Measurements from ENCODE around the gene RNASEH2B.

Gene RNASEH2B

GRCh38 chr13:51000061-51000460, 90.5 kb downstream of the RNASEH2B start:
- no peak for DNase-seq
- Histone ChIP-seq H3K79me2 (ENCODE audit: control insufficient read depth, insufficient read depth, low read length) (no peaks in the 10 kb centered on the region), H2AK5ac (ENCODE audit: low read length) (no peak overlapping the region), H2BK15ac (replicated peaks; ENCODE audit: low read depth) (no peak overlapping the region), H3K4ac (ENCODE audit: low read depth, low read length) (no peak overlapping the region), H2BK120ac (ENCODE audit: low read depth, low read length) (no peak overlapping the region), H3K56ac (ENCODE audit: low read length) (no peak overlapping the region), H3K27me3 (ENCODE audit: insufficient read depth, low read length, poor library complexity) (no peaks in the 10 kb centered on the region), H2BK5ac (ENCODE audit: low read length) (no peak overlapping the region), H3K23ac (ENCODE audit: low read length) (no peak overlapping the region), H3K18ac (ENCODE audit: low read length) (no peak overlapping the region), H3K4me1 (ENCODE audit: control insufficient read depth, low read depth, low read length) (peaks cover 3% of the 10 kb centered on the region), H3K4me3 (ENCODE audit: low read length) (no peak overlapping the region), H3K9ac (ENCODE audit: low read length) (no peak overlapping the region), H3K36me3 (ENCODE audit: control insufficient read depth, insufficient read depth, low read length) (no peaks in the 10 kb centered on the region), H3K4me2 (ENCODE audit: low read length) (no peak overlapping the region), H3K27ac (ENCODE audit: low read depth, low read length) (no peak overlapping the region), H3K79me1 (ENCODE audit: low read length) (no peaks in the 10 kb centered on the region), H4K5ac (ENCODE audit: low read length) (no peak overlapping the region), H4K8ac (ENCODE audit: low read depth, low read length) (no peak overlapping the region)
- WGBS (ENCODE audit: extremely low coverage, insufficient coverage, low lambda C conversion rate), result no CpG with 5 or more reads among the region's 5 CpGs

GRCh38 chr13:51000571-51001260, 91.1 kb downstream of the RNASEH2B start:
- Histone ChIP-seq H2AK5ac (ENCODE audit: low read length) (no peak overlapping the region), H3K56ac (ENCODE audit: low read length) (no peak overlapping the region), H3K9ac (ENCODE audit: low read length) (no peak overlapping the region), H2BK15ac (replicated peaks; ENCODE audit: low read depth) (no peak overlapping the region), H2BK120ac (ENCODE audit: low read depth, low read length) (no peak overlapping the region), H3K79me1 (ENCODE audit: low read length) (no peaks in the 10 kb centered on the region), H4K5ac (ENCODE audit: low read length) (no peak overlapping the region), H4K8ac (ENCODE audit: low read depth, low read length) (no peak overlapping the region), H3K18ac (ENCODE audit: low read length) (no peak overlapping the region), H2BK5ac (ENCODE audit: low read length) (no peak overlapping the region), H3K27ac (ENCODE audit: low read depth, low read length) (no peak overlapping the region), H3K4ac (ENCODE audit: low read depth, low read length) (no peak overlapping the region), H3K4me1 (ENCODE audit: control insufficient read depth, low read depth, low read length) (peaks cover 5% of the 10 kb centered on the region), H3K79me2 (ENCODE audit: control insufficient read depth, insufficient read depth, low read length) (no peaks in the 10 kb centered on the region), H3K23ac (ENCODE audit: low read length) (no peak overlapping the region), H3K4me3 (ENCODE audit: low read length) (no peak overlapping the region), H3K36me3 (ENCODE audit: control insufficient read depth, insufficient read depth, low read length) (no peaks in the 10 kb centered on the region), H3K27me3 (ENCODE audit: insufficient read depth, low read length, poor library complexity) (no peaks in the 10 kb centered on the region), H3K4me2 (ENCODE audit: low read length) (no peak overlapping the region)
- WGBS (ENCODE audit: extremely low coverage, insufficient coverage, low lambda C conversion rate), result no CpG with 5 or more reads among the region's 15 CpGs
- no peak for DNase-seq

DNA sequence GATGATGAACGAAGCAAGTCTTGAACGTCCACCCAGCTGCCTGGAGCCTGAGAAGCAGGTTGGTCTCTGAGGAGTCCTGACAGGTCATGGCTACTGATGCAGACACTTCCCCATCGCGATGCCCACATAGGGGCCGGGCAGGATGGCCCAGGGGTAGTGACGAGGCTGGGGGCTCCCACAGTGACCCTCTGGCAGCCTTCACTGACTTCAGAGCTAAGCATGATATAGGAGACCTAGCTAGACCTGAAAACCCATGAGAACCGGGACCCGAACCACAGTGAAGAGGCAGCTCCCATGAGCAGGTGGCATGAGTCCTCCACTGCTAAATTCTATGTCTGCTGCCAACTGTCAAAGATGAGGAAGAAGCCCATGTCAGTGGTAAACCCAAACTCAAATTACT, 91.7 kb downstream of the RNASEH2B start:
- no peak overlapping the region for H2BK5ac ChIP-seq (ENCODE audit: low read length)
- no peaks in the 10 kb centered on the region for H3K36me3 ChIP-seq (ENCODE audit: control insufficient read depth, insufficient read depth, low read length)
- H3K56ac ChIP-seq (ENCODE audit: low read length), result no peak overlapping the region
- no CpG with 5 or more reads among the region's 8 CpGs for WGBS (ENCODE audit: extremely low coverage, insufficient coverage, low lambda C conversion rate)
- H3K23ac ChIP-seq (ENCODE audit: low read length), result no peak overlapping the region
- H3K4ac ChIP-seq (ENCODE audit: low read depth, low read length), result no peak overlapping the region
- H2BK15ac ChIP-seq (replicated peaks; ENCODE audit: low read depth), result no peak overlapping the region
- no peaks in the 10 kb centered on the region for H3K79me2 ChIP-seq (ENCODE audit: control insufficient read depth, insufficient read depth, low read length)
- no peak overlapping the region for H3K4me2 ChIP-seq (ENCODE audit: low read length)
- H3K4me3 ChIP-seq (ENCODE audit: low read length), result no peak overlapping the region
- no peak overlapping the region for H3K9ac ChIP-seq (ENCODE audit: low read length)
- no peaks in the 10 kb centered on the region for H3K27me3 ChIP-seq (ENCODE audit: insufficient read depth, low read length, poor library complexity)
- no peak overlapping the region for H2BK120ac ChIP-seq (ENCODE audit: low read depth, low read length)
- no peak overlapping the region for H4K8ac ChIP-seq (ENCODE audit: low read depth, low read length)
- no peak overlapping the region for H3K27ac ChIP-seq (ENCODE audit: low read depth, low read length)
- H4K5ac ChIP-seq (ENCODE audit: low read length), result no peak overlapping the region
- H3K79me1 ChIP-seq (ENCODE audit: low read length), result no peaks in the 10 kb centered on the region
- no peak overlapping the region for H2AK5ac ChIP-seq (ENCODE audit: low read length)
- no peak overlapping the region for H3K18ac ChIP-seq (ENCODE audit: low read length)
- peaks cover 5% of the 10 kb centered on the region for H3K4me1 ChIP-seq (ENCODE audit: control insufficient read depth, low read depth, low read length)
- DNase-seq, result no peak

DNA sequence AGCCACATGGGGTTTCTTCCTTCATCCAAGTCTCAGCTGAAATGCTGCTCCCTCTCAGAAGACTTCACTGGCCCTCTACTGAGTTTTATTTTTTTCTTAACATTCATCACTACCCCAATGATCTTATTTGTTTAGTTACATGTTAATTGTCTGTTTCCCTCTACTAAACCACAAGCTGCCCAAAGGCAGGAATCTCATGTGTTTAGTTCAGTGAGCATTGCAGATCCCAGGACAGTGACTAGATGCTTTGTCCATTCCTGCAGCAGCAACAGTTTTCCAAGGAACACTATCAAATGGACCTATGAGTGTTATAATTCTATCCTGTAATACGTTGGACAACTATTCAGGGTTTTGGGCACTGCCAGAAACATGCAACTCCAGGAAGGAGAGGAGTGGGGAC, 93.1 kb downstream of the RNASEH2B start:
- DNase-seq, result no peak
- Histone ChIP-seq H3K79me2 (ENCODE audit: control insufficient read depth, insufficient read depth, low read length) (no peaks in the 10 kb centered on the region), H3K27me3 (ENCODE audit: insufficient read depth, low read length, poor library complexity) (no peaks in the 10 kb centered on the region), H4K8ac (ENCODE audit: low read depth, low read length) (no peak overlapping the region), H3K4me3 (ENCODE audit: low read length) (no peak overlapping the region), H2BK5ac (ENCODE audit: low read length) (no peak overlapping the region), H3K4ac (ENCODE audit: low read depth, low read length) (no peak overlapping the region), H3K56ac (ENCODE audit: low read length) (no peak overlapping the region), H4K5ac (ENCODE audit: low read length) (no peak overlapping the region), H2BK120ac (ENCODE audit: low read depth, low read length) (no peak overlapping the region), H2BK15ac (replicated peaks; ENCODE audit: low read depth) (no peak overlapping the region), H3K9ac (ENCODE audit: low read length) (no peak overlapping the region), H2AK5ac (ENCODE audit: low read length) (no peak overlapping the region), H3K18ac (ENCODE audit: low read length) (no peak overlapping the region), H3K36me3 (ENCODE audit: control insufficient read depth, insufficient read depth, low read length) (no peaks in the 10 kb centered on the region), H3K23ac (ENCODE audit: low read length) (no peak overlapping the region), H3K27ac (ENCODE audit: low read depth, low read length) (no peak overlapping the region), H3K79me1 (ENCODE audit: low read length) (no peaks in the 10 kb centered on the region), H3K4me1 (ENCODE audit: control insufficient read depth, low read depth, low read length) (peaks cover 5% of the 10 kb centered on the region), H3K4me2 (ENCODE audit: low read length) (no peak overlapping the region)
- WGBS (ENCODE audit: extremely low coverage, insufficient coverage, low lambda C conversion rate), result no CpG with 5 or more reads among the region's 1 CpG

GRCh38 chr13:51003642-51004041, 94.1 kb downstream of the RNASEH2B start:
- Histone ChIP-seq H3K27ac (ENCODE audit: low read depth, low read length) (no peak overlapping the region), H3K9ac (ENCODE audit: low read length) (no peak overlapping the region), H3K56ac (ENCODE audit: low read length) (no peak overlapping the region), H2BK15ac (replicated peaks; ENCODE audit: low read depth) (no peak overlapping the region), H3K23ac (ENCODE audit: low read length) (no peak overlapping the region), H2AK5ac (ENCODE audit: low read length) (no peak overlapping the region), H3K27me3 (ENCODE audit: insufficient read depth, low read length, poor library complexity) (no peaks in the 10 kb centered on the region), H2BK5ac (ENCODE audit: low read length) (no peak overlapping the region), H3K36me3 (ENCODE audit: control insufficient read depth, insufficient read depth, low read length) (no peaks in the 10 kb centered on the region), H3K4me2 (ENCODE audit: low read length) (no peak overlapping the region), H3K79me2 (ENCODE audit: control insufficient read depth, insufficient read depth, low read length) (no peaks in the 10 kb centered on the region), H3K4me3 (ENCODE audit: low read length) (no peak overlapping the region), H4K5ac (ENCODE audit: low read length) (no peak overlapping the region), H3K4me1 (ENCODE audit: control insufficient read depth, low read depth, low read length) (peaks cover 5% of the 10 kb centered on the region), H3K79me1 (ENCODE audit: low read length) (no peaks in the 10 kb centered on the region), H3K4ac (ENCODE audit: low read depth, low read length) (no peak overlapping the region), H4K8ac (ENCODE audit: low read depth, low read length) (no peak overlapping the region), H2BK120ac (ENCODE audit: low read depth, low read length) (no peak overlapping the region), H3K18ac (ENCODE audit: low read length) (no peak overlapping the region)
- no peak for DNase-seq
- no CpG with 5 or more reads among the region's 7 CpGs for WGBS (ENCODE audit: extremely low coverage, insufficient coverage, low lambda C conversion rate)
